ENCODE measurements around the gene TMEM33.
A peak's percentile ranks its signal among the peaks of the same experiment; 100 is the strongest.

The TMEM33 gene

DNA sequence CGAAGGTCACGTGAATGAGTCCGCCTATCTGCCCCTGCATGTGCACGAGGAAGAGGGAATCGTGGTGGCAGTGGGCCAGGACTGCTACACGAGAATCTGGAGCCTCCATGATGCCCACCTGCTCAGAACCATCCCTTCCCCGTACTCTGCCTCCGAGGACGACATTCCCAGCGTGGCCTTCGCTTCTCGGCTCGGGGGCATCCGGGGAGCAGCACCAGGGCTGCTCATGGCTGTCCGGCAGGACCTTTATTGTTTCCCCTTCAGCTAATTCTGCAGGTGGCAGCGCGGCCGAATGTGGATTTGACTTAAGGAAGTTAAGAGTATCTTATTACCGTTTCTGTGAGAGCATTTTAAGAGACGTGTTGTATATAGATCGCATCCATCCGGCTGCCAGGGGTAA is 47.5 kb downstream of the TMEM33 start:
- no peak overlapping the region for H3K4me3 ChIP-seq (ENCODE audit: low read length)
- no peaks in the 10 kb centered on the region for H3K27me3 ChIP-seq (ENCODE audit: insufficient read depth, low read length, poor library complexity)
- no peak overlapping the region for H3K9ac ChIP-seq (ENCODE audit: low read length)
- H3K36me3 ChIP-seq (ENCODE audit: control insufficient read depth, insufficient read depth, low read length), result no peaks in the 10 kb centered on the region
- no peak overlapping the region for H3K4me2 ChIP-seq (ENCODE audit: low read length)
- no peaks in the 10 kb centered on the region for H3K79me1 ChIP-seq (ENCODE audit: low read length)
- no peak overlapping the region for H4K5ac ChIP-seq (ENCODE audit: low read length)
- H2AK5ac ChIP-seq (ENCODE audit: low read length), result no peak overlapping the region
- no peaks in the 10 kb centered on the region for H3K79me2 ChIP-seq (ENCODE audit: control insufficient read depth, insufficient read depth, low read length)
- no peak overlapping the region for H3K56ac ChIP-seq (ENCODE audit: low read length)
- no CpG with 5 or more reads among the region's 22 CpGs for WGBS (ENCODE audit: extremely low coverage, insufficient coverage, low lambda C conversion rate)
- H3K23ac ChIP-seq (ENCODE audit: low read length), result no peak overlapping the region
- no peak overlapping the region for H2BK5ac ChIP-seq (ENCODE audit: low read length)
- H2BK120ac ChIP-seq (ENCODE audit: low read depth, low read length), result no peak overlapping the region
- H3K4me1 ChIP-seq (ENCODE audit: control insufficient read depth, low read depth, low read length), result no peaks in the 10 kb centered on the region
- H3K18ac ChIP-seq (ENCODE audit: low read length), result no peak overlapping the region
- no peak overlapping the region for H3K27ac ChIP-seq (ENCODE audit: low read depth, low read length)
- H2BK15ac ChIP-seq (replicated peaks; ENCODE audit: low read depth), result no peak overlapping the region
- DNase-seq, result no peak
- H3K4ac ChIP-seq (ENCODE audit: low read depth, low read length), result no peak overlapping the region
- H4K8ac ChIP-seq (ENCODE audit: low read depth, low read length), result no peak overlapping the region

DNA sequence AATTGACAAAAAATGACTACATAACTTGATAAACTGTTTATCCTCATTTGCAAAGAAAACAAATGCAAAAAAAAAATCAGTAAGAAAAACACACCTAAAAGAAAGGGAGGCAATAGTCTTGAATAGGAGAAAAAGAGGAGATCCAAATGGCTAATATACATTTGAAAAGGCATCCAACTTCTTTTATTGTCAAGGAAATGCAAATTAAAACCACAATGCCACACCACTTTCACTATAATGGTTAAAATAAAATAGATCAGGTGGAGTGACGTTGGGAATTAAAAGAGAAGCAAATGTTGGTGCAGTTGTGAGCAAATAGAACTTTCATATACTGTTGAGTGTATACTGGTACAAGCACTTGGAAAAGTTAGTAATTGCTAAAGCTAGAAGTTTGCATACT is 49.9 kb downstream of the TMEM33 start:
- Histone ChIP-seq H3K4me3 (ENCODE audit: low read length) (no peak overlapping the region), H3K36me3 (ENCODE audit: control insufficient read depth, insufficient read depth, low read length) (no peaks in the 10 kb centered on the region), H2BK5ac (ENCODE audit: low read length) (no peak overlapping the region), H3K79me2 (ENCODE audit: control insufficient read depth, insufficient read depth, low read length) (no peaks in the 10 kb centered on the region), H2BK120ac (ENCODE audit: low read depth, low read length) (no peak overlapping the region), H4K5ac (ENCODE audit: low read length) (no peak overlapping the region), H3K4me2 (ENCODE audit: low read length) (no peak overlapping the region), H3K9ac (ENCODE audit: low read length) (no peak overlapping the region), H3K56ac (ENCODE audit: low read length) (no peak overlapping the region), H3K79me1 (ENCODE audit: low read length) (no peaks in the 10 kb centered on the region), H3K23ac (ENCODE audit: low read length) (no peak overlapping the region), H2AK5ac (ENCODE audit: low read length) (no peak overlapping the region), H3K4me1 (ENCODE audit: control insufficient read depth, low read depth, low read length) (no peaks in the 10 kb centered on the region), H3K27ac (ENCODE audit: low read depth, low read length) (no peak overlapping the region), H2BK15ac (replicated peaks; ENCODE audit: low read depth) (no peak overlapping the region), H4K8ac (ENCODE audit: low read depth, low read length) (no peak overlapping the region), H3K18ac (ENCODE audit: low read length) (no peak overlapping the region), H3K4ac (ENCODE audit: low read depth, low read length) (no peak overlapping the region), H3K27me3 (ENCODE audit: insufficient read depth, low read length, poor library complexity) (no peaks in the 10 kb centered on the region)
- no peak for DNase-seq
- no CpG with 5 or more reads among the region's 1 CpG for WGBS (ENCODE audit: extremely low coverage, insufficient coverage, low lambda C conversion rate)

GRCh38 chr4:41989994-41990364 is 54.8 kb downstream of the TMEM33 start:
- Histone ChIP-seq H2BK5ac (ENCODE audit: low read length) (no peak overlapping the region), H3K27me3 (ENCODE audit: insufficient read depth, low read length, poor library complexity) (no peaks in the 10 kb centered on the region), H3K23ac (ENCODE audit: low read length) (no peak overlapping the region), H4K5ac (ENCODE audit: low read length) (no peak overlapping the region), H3K56ac (ENCODE audit: low read length) (peak overlapping the region; percentile 72), H3K79me1 (ENCODE audit: low read length) (peaks cover 6% of the 10 kb centered on the region), H3K9ac (ENCODE audit: low read length) (peak overlapping the region; percentile 62), H3K4ac (ENCODE audit: low read depth, low read length) (no peak overlapping the region), H2BK120ac (ENCODE audit: low read depth, low read length) (no peak overlapping the region), H2AK5ac (ENCODE audit: low read length) (no peak overlapping the region), H3K79me2 (ENCODE audit: control insufficient read depth, insufficient read depth, low read length) (peaks cover 14% of the 10 kb centered on the region), H3K4me1 (ENCODE audit: control insufficient read depth, low read depth, low read length) (no peaks in the 10 kb centered on the region), H3K27ac (ENCODE audit: low read depth, low read length) (no peak overlapping the region), H3K4me2 (ENCODE audit: low read length) (peak overlapping the region; percentile 84), H3K4me3 (ENCODE audit: low read length) (peak overlapping the region; percentile 73), H3K36me3 (ENCODE audit: control insufficient read depth, insufficient read depth, low read length) (no peaks in the 10 kb centered on the region), H4K8ac (ENCODE audit: low read depth, low read length) (no peak overlapping the region), H3K18ac (ENCODE audit: low read length) (no peak overlapping the region), H2BK15ac (replicated peaks; ENCODE audit: low read depth) (no peak overlapping the region)
- no peak for DNase-seq
- WGBS (ENCODE audit: extremely low coverage, insufficient coverage, low lambda C conversion rate), result no CpG with 5 or more reads among the region's 12 CpGs

DNA sequence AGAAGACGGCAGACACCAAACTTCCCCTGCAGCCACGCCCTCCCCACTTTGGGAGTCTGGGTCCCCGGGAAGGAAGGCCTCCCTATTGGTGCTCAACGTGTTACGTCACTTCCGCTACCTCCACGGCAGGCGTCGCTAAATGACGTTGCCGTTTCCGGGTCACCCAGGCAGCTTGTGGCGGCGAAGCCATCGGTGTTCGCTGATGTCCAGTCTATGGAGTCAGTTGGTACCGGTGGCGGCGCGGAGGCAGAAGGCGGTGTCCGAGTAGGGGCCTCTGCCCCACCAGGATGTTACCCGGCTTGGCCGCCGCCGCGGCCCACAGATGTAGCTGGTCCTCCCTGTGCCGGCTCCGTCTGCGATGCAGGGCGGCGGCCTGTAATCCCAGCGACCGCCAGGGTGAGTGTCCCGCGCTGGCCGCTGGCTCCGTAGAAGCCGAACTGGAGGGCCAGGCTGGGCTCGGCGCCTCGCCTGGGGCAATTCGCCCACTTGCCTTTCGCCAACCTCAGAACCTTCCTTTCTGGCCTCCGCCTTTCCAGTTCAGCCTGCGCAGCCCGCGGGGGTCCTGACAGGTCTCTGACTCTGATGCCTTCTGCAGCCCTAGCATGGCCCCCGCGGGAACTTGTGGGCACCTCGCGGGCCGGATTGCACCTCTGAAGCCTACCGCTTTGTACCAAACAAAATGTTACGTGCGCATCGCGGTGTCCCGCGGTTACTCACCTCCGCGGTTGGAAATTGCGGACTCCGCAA is 55.3 kb downstream of the TMEM33 start, which contains the start of gene SLC30A9:
Gene SLC30A9 (plus strand): TSS at position 166 of the 747 bp plus-strand sequence. CDS start 122 bp downstream, at position 288.
- no CpG with 5 or more reads among the region's 64 CpGs for WGBS (ENCODE audit: extremely low coverage, insufficient coverage, low lambda C conversion rate)
- Histone ChIP-seq H3K4ac (ENCODE audit: low read depth, low read length) (peak within 1 kb of the TSS; percentile 10), H2BK120ac (ENCODE audit: low read depth, low read length) (no peak within 1 kb of the TSS), H2AK5ac (ENCODE audit: low read length) (no peak within 1 kb of the TSS), H4K5ac (ENCODE audit: low read length) (no peak within 1 kb of the TSS), H3K4me3 (ENCODE audit: low read length) (peak within 1 kb of the TSS; percentile 74), H3K27ac (ENCODE audit: low read depth, low read length) (no peak within 1 kb of the TSS), H3K36me3 (ENCODE audit: control insufficient read depth, insufficient read depth, low read length) (no peaks in the 10 kb centered on the region), H2BK15ac (replicated peaks; ENCODE audit: low read depth) (no peak within 1 kb of the TSS), H3K79me2 (ENCODE audit: control insufficient read depth, insufficient read depth, low read length) (peaks cover 14% of the 10 kb centered on the region), H3K23ac (ENCODE audit: low read length) (no peak within 1 kb of the TSS), H3K18ac (ENCODE audit: low read length) (peak within 1 kb of the TSS; percentile 35), H3K79me1 (ENCODE audit: low read length) (peaks cover 6% of the 10 kb centered on the region), H3K27me3 (ENCODE audit: insufficient read depth, low read length, poor library complexity) (no peaks in the 10 kb centered on the region), H2BK5ac (ENCODE audit: low read length) (no peak within 1 kb of the TSS), H3K4me1 (ENCODE audit: control insufficient read depth, low read depth, low read length) (no peaks in the 10 kb centered on the region), H3K4me2 (ENCODE audit: low read length) (peak within 1 kb of the TSS; percentile 84), H3K9ac (ENCODE audit: low read length) (peak within 1 kb of the TSS; percentile 85), H4K8ac (ENCODE audit: low read depth, low read length) (peak within 1 kb of the TSS; percentile 7), H3K56ac (ENCODE audit: low read length) (peak within 1 kb of the TSS; percentile 78)
- peak; percentile 97 for DNase-seq

- Histone ChIP-seq H3K18ac (ENCODE audit: low read length) (no peak overlapping the region), H3K23ac (ENCODE audit: low read length) (no peak overlapping the region), H3K4me1 (ENCODE audit: control insufficient read depth, low read depth, low read length) (no peaks in the 10 kb centered on the region), H3K79me1 (ENCODE audit: low read length) (peaks cover 6% of the 10 kb centered on the region), H4K8ac (ENCODE audit: low read depth, low read length) (peak overlapping the region; percentile 6), H3K56ac (ENCODE audit: low read length) (no peak overlapping the region), H3K4ac (ENCODE audit: low read depth, low read length) (no peak overlapping the region), H2AK5ac (ENCODE audit: low read length) (no peak overlapping the region), H3K79me2 (ENCODE audit: control insufficient read depth, insufficient read depth, low read length) (peaks cover 14% of the 10 kb centered on the region), H3K4me2 (ENCODE audit: low read length) (no peak overlapping the region), H4K5ac (ENCODE audit: low read length) (no peak overlapping the region), H3K27me3 (ENCODE audit: insufficient read depth, low read length, poor library complexity) (no peaks in the 10 kb centered on the region), H3K36me3 (ENCODE audit: control insufficient read depth, insufficient read depth, low read length) (no peaks in the 10 kb centered on the region), H2BK120ac (ENCODE audit: low read depth, low read length) (no peak overlapping the region), H2BK15ac (replicated peaks; ENCODE audit: low read depth) (no peak overlapping the region), H2BK5ac (ENCODE audit: low read length) (no peak overlapping the region), H3K4me3 (ENCODE audit: low read length) (no peak overlapping the region), H3K27ac (ENCODE audit: low read depth, low read length) (no peak overlapping the region), H3K9ac (ENCODE audit: low read length) (no peak overlapping the region)
- WGBS (ENCODE audit: extremely low coverage, insufficient coverage, low lambda C conversion rate), result no CpG with 5 or more reads among the region's 10 CpGs
- no peak for DNase-seq
These were observed 56.9 kb downstream of the TMEM33 start for GRCh38 chr4:41991916-41992767.

Data from mesendoderm (in vitro differentiated cells).